GM19193 (cell line): ENCODE data around the gene PITRM1.

Experiments
- POLR2A ChIP-seq: IDR thresholded peaks from 4 replicates; pipeline ENCODE4 v1.6.1; 2011; ENCODE audit not compliant: insufficient read depth, insufficient read length; ENCODE audit errors: extremely low read depth

Gene PITRM1

GRCh38 chr10:3097160-3097559 is 75.4 kb downstream of the PITRM1 start:
- TF ChIP-seq POLR2A, result no peak

- no peak for TF ChIP-seq POLR2A
These were observed 76.4 kb downstream of the PITRM1 start for GRCh38 chr10:3096149-3096548.

GRCh38 chr10:3095373-3096139 is 77.0 kb downstream of the PITRM1 start:
- TF ChIP-seq POLR2A, result no peak

DNA sequence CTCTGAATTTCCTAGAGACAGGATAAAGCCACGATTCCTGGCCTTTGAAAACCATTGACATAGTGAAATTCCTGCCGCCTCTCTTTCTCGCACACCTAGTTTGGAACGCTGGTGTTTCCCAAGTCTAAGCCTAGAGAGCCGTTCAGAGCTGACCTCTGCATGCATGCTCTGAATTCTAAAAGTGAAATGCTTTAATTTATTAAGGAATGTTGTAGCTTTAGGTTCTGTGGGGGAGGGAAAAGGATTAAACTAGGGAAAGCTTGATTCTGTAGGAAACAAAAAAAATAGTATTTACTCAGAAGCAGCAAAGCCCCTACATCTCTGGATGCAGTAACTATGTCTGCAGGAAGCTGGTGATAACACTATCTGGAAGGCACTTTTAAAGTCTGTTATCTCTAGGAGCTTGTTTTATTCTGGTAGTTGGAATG is 78.0 kb downstream of the PITRM1 start:
- TF ChIP-seq POLR2A, result no peak

GRCh38 chr10:3093996-3094395 is 78.6 kb downstream of the PITRM1 start:
- no peak for TF ChIP-seq POLR2A

DNA sequence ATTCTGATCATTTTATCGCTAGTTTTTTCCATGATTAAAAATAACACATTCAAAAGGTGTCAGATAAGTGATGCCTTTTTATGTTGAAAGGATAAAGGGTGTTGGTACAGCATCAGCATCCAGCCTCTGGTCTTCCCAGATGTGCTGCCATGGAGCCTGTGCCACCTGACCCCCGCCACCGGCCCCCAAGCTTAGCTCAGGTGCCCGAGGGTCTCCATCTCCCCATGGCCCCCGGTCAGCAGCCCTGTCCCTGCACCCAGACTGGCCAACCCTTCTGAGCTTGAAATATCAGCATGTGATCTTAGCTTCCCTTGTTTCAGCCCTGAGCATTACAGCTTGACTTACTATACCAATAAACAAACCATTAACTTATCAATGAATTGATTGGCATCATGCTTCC is 80.7 kb downstream of the PITRM1 start:
- no peak for TF ChIP-seq POLR2A

- TF ChIP-seq POLR2A, result no peak
These were observed 81.4 kb downstream of the PITRM1 start for GRCh38 chr10:3090914-3091787.

GRCh38 chr10:3090388-3090787 is 82.2 kb downstream of the PITRM1 start:
- no peak for TF ChIP-seq POLR2A
